HCT116 (cell line): ENCODE measurements around the gene NDC1. TPM values are rescaled to one million over a fixed set of nuclear protein-coding genes. Genes with fewer than 3 reads are reported as not detected.

Source experiments
- ATAC-seq: fragments of 200-7000 bp; cut with Tn5 transposase; 2 replicates; pipeline ENCODE4 v1.9.1; 2020; ENCODE audit warnings: mild to moderate bottlenecking, moderate library complexity
- BruUV-seq: library from RNA; stranded (reverse); fragments of 400-500 nt; replicated peaks from 2 replicates; lab custom pipeline; 2021; lab: Mats Ljungman, UMichigan
- CTCF ChIA-PET: fragments of 300-600 bp; sonication (Branson Sonifier 250); formaldehyde crosslinking; loops from one replicate; lab custom pipeline; 2021; ENCODE audit warnings: antibody characterized with exemption; lab: Charles Lee
- POLR2A ChIA-PET: fragments of 300-600, 350-600 bp; sonication (Branson Sonifier 250); formaldehyde crosslinking; loops from one replicate; lab custom pipeline; 2021; ENCODE audit warnings: antibody characterized with exemption; lab: Charles Lee
- RAD21 ChIA-PET, 2 experiments: fragments of 300-600 bp; sonication (Branson Sonifier 250); formaldehyde crosslinking; loops; one replicate each; lab custom pipeline; 2023; ENCODE audit warnings: low total read pairs in 2 of 2; ENCODE audit not compliant: uncharacterized antibody in 2 of 2, unreplicated experiment in 2 of 2, low non-redundant PET in 1 of 2; lab: Charles Lee
- DNase-seq: peaks from one replicate; pipeline ENCODE4 v3.0.0-alpha.2; 2010; ENCODE audit warnings: low read depth, low spot score
- H2AFZ ChIP-seq: fragments of 200-600 bp; shearing (Covaris generic), sonication (generic); 2 replicates; pipeline ENCODE4 v1.6.1; 2017; ENCODE audit warnings: low read depth, mixed run types, mixed read lengths, antibody characterized with exemption, low read length; ENCODE audit not compliant: poor library complexity, severe bottlenecking
- H3K27ac ChIP-seq: 2 replicates; pipeline ENCODE4 v1.5.1; 2012; ENCODE audit warnings: low read depth, low read length
- H3K27me3 ChIP-seq: fragments of 200-600 bp; sonication (generic); 2 replicates; pipeline ENCODE4 v1.6.1; 2016; ENCODE audit warnings: mixed run types, low read length, mixed read lengths; ENCODE audit not compliant: insufficient read depth
- H3K36me3 ChIP-seq, 2 experiments: fragments of 200-500 bp in 1 of 2; fragments of 200-600 bp in 1 of 2; sonication (Bioruptor generic) in 1 of 2; sonication (generic) in 1 of 2; 2 replicates each; pipeline versions ENCODE4 v1.5.1 to v1.6.1; 2014 to 2016; ENCODE audit warnings: low read length in 2 of 2, inconsistent platforms in 1 of 2, mixed read lengths in 1 of 2, mixed run types in 1 of 2; ENCODE audit not compliant: insufficient read depth in 2 of 2, control insufficient read depth in 1 of 2
- H3K4me1 ChIP-seq, 2 experiments: fragments of 200-600 bp in 1 of 2; sonication (generic) in 1 of 2; 2 replicates each; pipeline versions ENCODE4 v1.5.1 to v1.6.1; 2012 to 2017; ENCODE audit warnings: low read length in 2 of 2, inconsistent platforms in 1 of 2, mild to moderate bottlenecking in 1 of 2, mixed read lengths in 1 of 2, mixed run types in 1 of 2, moderate library complexity in 1 of 2; ENCODE audit not compliant: insufficient read depth in 2 of 2, control insufficient read depth in 1 of 2
- H3K4me2 ChIP-seq: fragments of 200-600 bp; sonication (generic); 2 replicates; pipeline ENCODE4 v1.6.1; 2017; ENCODE audit warnings: mixed run types, low read length, mixed read lengths
- H3K4me3 ChIP-seq, 2 experiments: fragments of 200-600 bp in 1 of 2; sonication (generic) in 1 of 2; replicated peaks in 1 of 2; 2 replicates each; pipeline ENCODE4 v1.5.1; 2011 to 2016; ENCODE audit warnings: low read length in 2 of 2, control low read depth in 1 of 2, low read depth in 1 of 2, mild to moderate bottlenecking in 1 of 2, mixed read lengths in 1 of 2, mixed run types in 1 of 2
- H3K79me2 ChIP-seq: fragments of 200-600 bp; sonication (generic); 2 replicates; pipeline ENCODE4 v1.6.1; 2017; ENCODE audit warnings: mild to moderate bottlenecking, mixed run types, low read length, moderate library complexity, mixed read lengths; ENCODE audit not compliant: insufficient read depth
- H3K9ac ChIP-seq: fragments of 200-600 bp; sonication (generic); 2 replicates; pipeline ENCODE4 v1.6.1; 2016; ENCODE audit warnings: low read length, mixed read lengths
- H3K9me2 ChIP-seq: fragments of 200-600 bp; sonication (generic), shearing (Covaris generic); 2 replicates; pipeline ENCODE4 v1.6.1; 2017; ENCODE audit warnings: mixed run types, mild to moderate bottlenecking, moderate library complexity; ENCODE audit not compliant: insufficient read depth
- H3K9me3 ChIP-seq, 2 experiments: fragments of 200-500 bp in 1 of 2; fragments of 200-600 bp in 1 of 2; sonication (Bioruptor generic) in 1 of 2; sonication (generic) in 1 of 2; 2 replicates each; pipeline ENCODE4 v1.6.1; 2014 to 2017; ENCODE audit warnings: low read length in 2 of 2, mixed read lengths in 2 of 2, inconsistent platforms in 1 of 2, low read depth in 1 of 2, mild to moderate bottlenecking in 1 of 2, mixed run types in 1 of 2, moderate library complexity in 1 of 2; ENCODE audit not compliant: control insufficient read depth in 1 of 2, insufficient read depth in 1 of 2
- H4K20me1 ChIP-seq: fragments of 200-600 bp; sonication (generic), shearing (Covaris generic); 2 replicates; pipeline ENCODE4 v1.6.1; 2017; ENCODE audit warnings: mixed run types, mild to moderate bottlenecking, moderate library complexity; ENCODE audit not compliant: insufficient read depth
- CBX3 ChIP-seq: IDR thresholded peaks from 2 replicates; pipeline ENCODE4 v1.6.1; 2012; ENCODE audit warnings: low read depth
- CEBPB ChIP-seq: IDR thresholded peaks from 2 replicates; pipeline ENCODE4 v1.6.1; 2012; ENCODE audit warnings: low read depth
- EGR1 ChIP-seq: IDR thresholded peaks from 2 replicates; pipeline ENCODE4 v1.6.1; 2012; ENCODE audit warnings: low read depth
- EZH2 ChIP-seq: fragments of 200-600 bp; sonication (generic); IDR thresholded peaks from 2 replicates; pipeline ENCODE4 v1.6.1; 2017; ENCODE audit warnings: antibody characterized with exemption, mixed run types
- EZH2phosphoT487 ChIP-seq: fragments of 200-600 bp; IDR thresholded peaks from 2 replicates; pipeline ENCODE4 v1.6.1; 2018; ENCODE audit warnings: antibody characterized with exemption, borderline replicate concordance
- JUND ChIP-seq: IDR thresholded peaks from 2 replicates; pipeline ENCODE4 v1.6.1; 2012
- MAX ChIP-seq: IDR thresholded peaks from 2 replicates; pipeline ENCODE4 v1.6.1; 2012
- RAD21 ChIP-seq: IDR thresholded peaks from 2 replicates; pipeline ENCODE4 v1.6.1; 2012; ENCODE audit warnings: low read depth, mild to moderate bottlenecking
- SIN3A ChIP-seq: IDR thresholded peaks from 2 replicates; pipeline ENCODE4 v1.6.1; 2012; ENCODE audit warnings: low read depth
- SP1 ChIP-seq: IDR thresholded peaks from 2 replicates; pipeline ENCODE4 v1.6.1; 2012; ENCODE audit warnings: low read depth
- ZFX ChIP-seq: fragments of 450-650 bp; IDR thresholded peaks from 2 replicates; pipeline ENCODE4 v1.6.1; 2017
- intact Hi-C: fragments of 100-400 bp; cut with micrococcal nuclease; formaldehyde crosslinking; loops from 2 replicates; pipeline ENCODE4 v1.10.0; 2022
- total RNA-seq: library from RNA; stranded (reverse); gene quantifications from one replicate; pipeline ENCODE4 v1.2.1, GENCODE V29; 2021; ENCODE audit not compliant: unreplicated experiment
- TF ChIP-seq, protein P1 (sequence below): IDR thresholded peaks from 2 replicates; pipeline ENCODE4 v1.6.1; 2011; ENCODE audit warnings: mild to moderate bottlenecking, low read length, moderate library complexity; ENCODE audit not compliant: insufficient replicate concordance; ENCODE audit errors: extremely low read depth

The NDC1 gene
- total RNA-seq, 1 experiment from 2014 or later: 54.7 TPM

DNA sequence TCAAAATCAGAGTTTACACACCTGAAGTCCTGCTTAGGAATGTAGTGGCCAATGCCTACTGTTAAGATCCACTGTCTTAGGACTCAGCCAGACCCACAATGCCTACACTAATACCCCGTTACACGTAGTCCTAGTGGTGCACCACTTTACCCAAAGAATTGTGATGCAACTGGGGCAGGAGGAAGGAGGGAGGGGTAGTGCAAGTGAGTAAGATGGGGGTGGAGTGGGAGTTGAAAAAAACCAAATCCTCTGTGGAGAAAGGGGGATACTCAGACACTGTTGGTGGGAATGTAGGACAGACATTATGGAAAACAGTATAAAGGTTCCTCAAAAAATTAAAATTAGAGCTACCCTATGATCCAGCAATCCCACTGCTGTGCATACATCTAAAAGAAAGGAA, 118.6 kb downstream of the NDC1 start:
- Histone ChIP-seq H3K79me2 (no peaks in the 10 kb centered on the region), H3K4me3 (no peak overlapping the region), H4K20me1 (no peaks in the 10 kb centered on the region), H3K9me3 (no peaks in the 10 kb centered on the region), H3K36me3 (no peaks in the 10 kb centered on the region), H2AFZ (no peak overlapping the region), H3K9me2 (no peaks in the 10 kb centered on the region), H3K4me1 (no peaks in the 10 kb centered on the region), H3K27ac (no peak overlapping the region), H3K4me2 (no peak overlapping the region), H3K27me3 (peaks cover 13% of the 10 kb centered on the region; the same call in 1 of the 2 replicates), H3K9ac (no peak overlapping the region)
- CTCF ChIA-PET: no interaction called here
- ATAC-seq (no peak), DNase-seq (no peak)
- RAD21 ChIA-PET: no interaction called here
- POLR2A ChIA-PET: no interaction called here
- BruUV-seq: no TSS peak
- TF ChIP-seq EGR1 (no peak), MAX (no peak), JUND (no peak), CBX3 (no peak), SIN3A (no peak), RAD21 (no peak), SP1 (no peak), EZH2phosphoT487 (no peak)
- intact Hi-C loops: no loop called here

- H4K20me1 ChIP-seq: no peaks in the 10 kb centered on the region
- no peak overlapping the region for H2AFZ ChIP-seq
- H3K4me1 ChIP-seq: no peaks in the 10 kb centered on the region
- peaks cover 13% of the 10 kb centered on the region; the same call in 1 of the 2 replicates for H3K27me3 ChIP-seq
- H3K4me3 ChIP-seq: no peak overlapping the region
- no peak overlapping the region for H3K9ac ChIP-seq
- no peaks in the 10 kb centered on the region for H3K79me2 ChIP-seq
- intact Hi-C loops: no loop called here
- TF ChIP-seq ZFX: no peak
- TF ChIP-seq RAD21: no peak
- no peak for TF ChIP-seq EZH2phosphoT487
- TF ChIP-seq CEBPB: no peak
- TF ChIP-seq EZH2: no peak
- TF ChIP-seq, protein P1, sequence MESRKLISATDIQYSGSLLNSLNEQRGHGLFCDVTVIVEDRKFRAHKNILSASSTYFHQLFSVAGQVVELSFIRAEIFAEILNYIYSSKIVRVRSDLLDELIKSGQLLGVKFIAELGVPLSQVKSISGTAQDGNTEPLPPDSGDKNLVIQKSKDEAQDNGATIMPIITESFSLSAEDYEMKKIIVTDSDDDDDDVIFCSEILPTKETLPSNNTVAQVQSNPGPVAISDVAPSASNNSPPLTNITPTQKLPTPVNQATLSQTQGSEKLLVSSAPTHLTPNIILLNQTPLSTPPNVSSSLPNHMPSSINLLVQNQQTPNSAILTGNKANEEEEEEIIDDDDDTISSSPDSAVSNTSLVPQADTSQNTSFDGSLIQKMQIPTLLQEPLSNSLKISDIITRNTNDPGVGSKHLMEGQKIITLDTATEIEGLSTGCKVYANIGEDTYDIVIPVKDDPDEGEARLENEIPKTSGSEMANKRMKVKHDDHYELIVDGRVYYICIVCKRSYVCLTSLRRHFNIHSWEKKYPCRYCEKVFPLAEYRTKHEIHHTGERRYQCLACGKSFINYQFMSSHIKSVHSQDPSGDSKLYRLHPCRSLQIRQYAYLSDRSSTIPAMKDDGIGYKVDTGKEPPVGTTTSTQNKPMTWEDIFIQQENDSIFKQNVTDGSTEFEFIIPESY: no peak
- no peak for TF ChIP-seq SIN3A
- POLR2A ChIA-PET: no interaction called here
- ATAC-seq: no peak
- RAD21 ChIA-PET: no interaction called here
- no peaks in the 10 kb centered on the region for H3K36me3 ChIP-seq
- no peak overlapping the region for H3K27ac ChIP-seq
- no peaks in the 10 kb centered on the region for H3K9me2 ChIP-seq
- BruUV-seq: no TSS peak
- H3K9me3 ChIP-seq: no peaks in the 10 kb centered on the region
- CTCF ChIA-PET: no interaction called here
- no peak for DNase-seq
- H3K4me2 ChIP-seq: no peak overlapping the region
Observed at GRCh38 chr1:53718443-53718842, 119.7 kb downstream of the NDC1 start.
